ENCODE results near the gene SLC66A1. TPM values are rescaled to one million over a fixed set of nuclear protein-coding genes. Genes with fewer than 3 reads are reported as not detected.

SLC66A1 gene
- total and polyA plus RNA-seq, 2 of the 13 experiments (the other 11 are each of a cell fraction or from before 2014, with no cell fraction given): 15.4 to 18.9 TPM

GRCh38 chr1:19317126-19317910, 5.2 kb downstream of the SLC66A1 start:
- DNase-seq (ENCODE audit: low spot score) (no peak), FAIRE-seq (no peak)
- 86% methylated on average over 6 of the region's 13 CpGs for WGBS (ENCODE audit: low lambda C conversion rate)

More at GRCh38 chr1:19317126-19317910, 5.2 kb downstream of the SLC66A1 start:
- no peak overlapping the region for H3K9ac ChIP-seq (ENCODE audit: insufficient read depth, low read depth, low read length)
- H3K4me1 ChIP-seq (ENCODE audit: insufficient read depth, low read length): peaks cover 36% of the 10 kb centered on the region
- intact Hi-C loops (cut with micrococcal nuclease; ENCODE audit: unreplicated experiment) (no loop called here), in situ Hi-C loops (cut with HindIII; ENCODE audit: extremely low pct_ligation_motif_present, low pct_unique_long_range_greater_than_20kb) (no loop called here)
- H3K4me3 ChIP-seq (replicated peaks in 1 of 3; ENCODE audit: insufficient read depth in 1 of 3, low read depth in 2 of 3, low read length in 3 of 3): no peak overlapping the region
- H3K9me3 ChIP-seq (ENCODE audit: low read length): no peaks in the 10 kb centered on the region
- ChIA-PET CTCF (ENCODE audit: low intra/inter-chr PET ratio, low total read pairs) (no interaction called here), POLR2A (interaction anchor here (0.5 kb wide), 1 partner anchor 257 kb away, joined by 3 read pairs; no protein-coding TSS in a partner anchor)
- TF ChIP-seq DR1 (CRISPR knock-in tag; IDR thresholded peaks at IDR 0.05) (no peak), ZNF343 (CRISPR knock-in tag; IDR thresholded peaks at IDR 0.05) (no peak), ZNF367 (CRISPR knock-in tag; IDR thresholded peaks at IDR 0.05; ENCODE audit: borderline replicate concordance) (no peak), AGO2 (optimal IDR thresholded peaks at IDR 0.05; ENCODE audit: low read depth, low read length) (peak; percentile 78), RBFOX2 (IDR thresholded peaks at IDR 0.05; ENCODE audit: low read depth, low read length) (0 out of 2 replicates have a peak, but pooled peaks have one; percentile 24), ZFYVE20 (CRISPR knock-in tag; IDR thresholded peaks at IDR 0.05; ENCODE audit: borderline replicate concordance, low read depth) (no peak), MEIS1 (CRISPR knock-in tag; IDR thresholded peaks at IDR 0.05; ENCODE audit: borderline replicate concordance) (no peak), POLR2G (IDR thresholded peaks at IDR 0.05; ENCODE audit: low read depth, low read length) (peak; percentile 30; the same call in 1 of the 2 replicates)
- TF ChIP-seq, protein P1, sequence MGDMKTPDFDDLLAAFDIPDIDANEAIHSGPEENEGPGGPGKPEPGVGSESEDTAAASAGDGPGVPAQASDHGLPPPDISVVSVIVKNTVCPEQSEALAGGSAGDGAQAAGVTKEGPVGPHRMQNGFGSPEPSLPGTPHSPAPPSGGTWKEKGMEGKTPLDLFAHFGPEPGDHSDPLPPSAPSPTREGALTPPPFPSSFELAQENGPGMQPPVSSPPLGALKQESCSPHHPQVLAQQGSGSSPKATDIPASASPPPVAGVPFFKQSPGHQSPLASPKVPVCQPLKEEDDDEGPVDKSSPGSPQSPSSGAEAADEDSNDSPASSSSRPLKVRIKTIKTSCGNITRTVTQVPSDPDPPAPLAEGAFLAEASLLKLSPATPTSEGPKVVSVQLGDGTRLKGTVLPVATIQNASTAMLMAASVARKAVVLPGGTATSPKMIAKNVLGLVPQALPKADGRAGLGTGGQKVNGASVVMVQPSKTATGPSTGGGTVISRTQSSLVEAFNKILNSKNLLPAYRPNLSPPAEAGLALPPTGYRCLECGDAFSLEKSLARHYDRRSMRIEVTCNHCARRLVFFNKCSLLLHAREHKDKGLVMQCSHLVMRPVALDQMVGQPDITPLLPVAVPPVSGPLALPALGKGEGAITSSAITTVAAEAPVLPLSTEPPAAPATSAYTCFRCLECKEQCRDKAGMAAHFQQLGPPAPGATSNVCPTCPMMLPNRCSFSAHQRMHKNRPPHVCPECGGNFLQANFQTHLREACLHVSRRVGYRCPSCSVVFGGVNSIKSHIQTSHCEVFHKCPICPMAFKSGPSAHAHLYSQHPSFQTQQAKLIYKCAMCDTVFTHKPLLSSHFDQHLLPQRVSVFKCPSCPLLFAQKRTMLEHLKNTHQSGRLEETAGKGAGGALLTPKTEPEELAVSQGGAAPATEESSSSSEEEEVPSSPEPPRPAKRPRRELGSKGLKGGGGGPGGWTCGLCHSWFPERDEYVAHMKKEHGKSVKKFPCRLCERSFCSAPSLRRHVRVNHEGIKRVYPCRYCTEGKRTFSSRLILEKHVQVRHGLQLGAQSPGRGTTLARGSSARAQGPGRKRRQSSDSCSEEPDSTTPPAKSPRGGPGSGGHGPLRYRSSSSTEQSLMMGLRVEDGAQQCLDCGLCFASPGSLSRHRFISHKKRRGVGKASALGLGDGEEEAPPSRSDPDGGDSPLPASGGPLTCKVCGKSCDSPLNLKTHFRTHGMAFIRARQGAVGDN (CRISPR knock-in tag; IDR thresholded peaks at IDR 0.05): peak; percentile 18; the same call in 1 of the 2 replicates
- no peaks in the 10 kb centered on the region for H4K20me1 ChIP-seq (ENCODE audit: insufficient read depth, low read length)
- no TSS peak for BruUV-seq (replicated peaks)
- H3K27ac ChIP-seq (ENCODE audit: extremely low read length, insufficient read depth, low read length): no peak overlapping the region
- no peak overlapping the region for H2AFZ ChIP-seq (ENCODE audit: low read length)
- no peak overlapping the region for H3K4me2 ChIP-seq (ENCODE audit: low read depth, low read length)
- no peak for ATAC-seq
- peaks cover 11% of the 10 kb centered on the region for H3K79me2 ChIP-seq (ENCODE audit: insufficient read depth, low read length)
- H3K36me3 ChIP-seq (replicated peaks in 1 of 2; ENCODE audit: control insufficient read depth in 1 of 2, insufficient read depth in 2 of 2, low read length in 2 of 2): peaks cover 5 to 27% of the 10 kb centered on the region in 2 experiments; a peak in 3 of 5 replicates
- no peaks in the 10 kb centered on the region for H3K27me3 ChIP-seq (ENCODE audit: control insufficient read depth in 1 of 2, insufficient read depth in 2 of 2, low read length in 2 of 2)

All from HepG2 (cell line).